ENCODE results near the gene KCNK7.

The KCNK7 gene

DNA sequence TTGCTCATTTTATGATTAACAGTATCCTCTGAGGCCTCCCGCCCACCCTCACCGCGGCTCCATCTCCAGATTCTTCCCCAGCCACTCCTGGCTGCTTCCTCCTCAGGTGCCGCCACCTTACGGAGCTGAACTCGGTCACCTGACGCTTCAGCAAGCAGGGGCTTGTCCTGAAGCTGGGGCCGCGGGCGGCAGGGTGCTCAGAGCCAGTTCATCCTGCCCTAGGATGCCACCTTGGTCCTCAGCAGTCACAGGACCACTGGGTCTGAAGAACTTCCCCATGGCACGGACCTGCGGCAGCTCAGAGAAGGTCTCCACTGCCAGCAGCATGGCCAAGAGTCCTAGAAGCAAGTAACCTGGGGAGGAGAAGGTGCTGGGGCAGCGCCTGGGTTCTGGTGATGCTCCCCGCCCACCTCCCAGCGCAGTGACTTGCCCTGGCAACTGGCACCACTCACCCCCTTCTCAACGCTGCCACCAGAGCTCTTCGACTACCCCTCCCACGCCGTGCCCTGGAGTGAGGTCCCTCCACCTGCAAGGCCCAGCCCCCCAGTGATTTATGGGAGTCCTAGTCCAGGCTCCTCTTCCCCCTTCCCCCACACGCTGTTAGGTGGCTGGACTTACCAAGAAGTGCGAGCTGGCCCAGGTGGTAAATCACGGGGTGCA is 2.6 kb downstream of the KCNK7 start:
- Histone ChIP-seq H3K27ac (ENCODE audit: low read depth, low read length, severe bottlenecking) (no peak overlapping the region), H3K4me1 (ENCODE audit: control insufficient read depth, insufficient read depth, low read length, poor library complexity, severe bottlenecking) (peaks cover 8% of the 10 kb centered on the region), H3K9me3 (ENCODE audit: control insufficient read depth, low read length) (no peaks in the 10 kb centered on the region), H3K4me3 (ENCODE audit: extremely low read depth, insufficient read depth, low read length, poor library complexity, severe bottlenecking) (no peak overlapping the region), H3K36me3 (ENCODE audit: control insufficient read depth, insufficient read depth, low read length) (peaks cover 7% of the 10 kb centered on the region)
- WGBS, 2 experiments (ENCODE audit: insufficient coverage in 2 of 2) = 78 to 85% methylated on average over 18 to 21 of the region's 22 CpGs

DNA sequence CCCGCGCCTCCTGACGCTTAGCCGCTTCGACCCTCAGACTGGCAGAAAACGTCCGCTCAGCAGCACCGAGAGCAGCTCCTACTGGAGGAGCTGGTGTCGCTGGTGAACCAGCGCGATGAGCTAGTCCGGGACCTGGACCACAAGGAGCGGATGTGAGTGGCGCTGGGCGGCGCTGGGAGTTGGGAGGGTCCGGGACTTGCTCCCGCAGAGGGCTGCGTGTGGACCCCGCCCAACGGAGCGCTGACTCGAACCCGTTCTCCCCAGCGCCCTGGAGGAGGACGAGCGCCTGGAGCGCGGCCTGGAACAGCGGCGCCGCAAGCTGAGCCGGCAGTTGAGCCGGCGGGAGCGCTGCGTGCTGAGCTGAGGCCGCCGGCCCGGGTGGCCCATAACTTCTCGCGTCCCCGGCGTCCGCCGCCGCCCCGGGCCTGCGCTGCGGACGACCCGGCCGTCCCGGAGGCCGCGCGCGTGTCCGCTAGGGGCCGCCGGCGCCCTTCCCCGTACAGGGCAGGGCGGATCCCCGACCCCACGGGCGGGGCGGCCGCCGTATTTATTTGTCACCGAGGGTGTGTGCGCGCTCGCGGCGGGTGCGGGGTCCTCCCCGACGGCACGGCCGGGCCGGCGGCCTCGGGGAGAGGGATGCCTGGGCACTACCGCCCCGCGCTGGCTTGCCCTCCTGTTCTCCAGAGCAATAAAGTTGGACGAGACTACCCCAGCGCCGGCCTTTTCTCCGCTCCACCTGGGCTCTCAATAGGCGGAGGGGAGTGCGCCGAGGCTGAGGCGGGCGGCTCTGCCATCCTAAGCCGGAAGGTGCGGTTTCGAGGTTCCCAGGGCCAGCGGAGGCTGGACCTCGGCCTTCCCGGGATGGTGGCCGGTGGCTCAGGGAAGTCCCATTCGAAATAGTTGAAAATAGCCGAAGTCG is 3.4 kb downstream of the KCNK7 start:
- H3K36me3 ChIP-seq (ENCODE audit: control insufficient read depth, insufficient read depth, low read length) = no peaks in the 10 kb centered on the region
- no peaks in the 10 kb centered on the region for H3K9me3 ChIP-seq (ENCODE audit: control insufficient read depth, low read length)
- no peak overlapping the region for H3K27ac ChIP-seq (ENCODE audit: low read depth, low read length, severe bottlenecking)
- H3K4me3 ChIP-seq (ENCODE audit: extremely low read depth, insufficient read depth, low read length, poor library complexity, severe bottlenecking) = peak overlapping the region; percentile 30
- WGBS, 2 experiments (ENCODE audit: insufficient coverage in 2 of 2) = 8% methylated on average over 89 to 106 of the region's 106 CpGs
- H3K4me1 ChIP-seq (ENCODE audit: control insufficient read depth, insufficient read depth, low read length, poor library complexity, severe bottlenecking) = peaks cover 12% of the 10 kb centered on the region

DNA sequence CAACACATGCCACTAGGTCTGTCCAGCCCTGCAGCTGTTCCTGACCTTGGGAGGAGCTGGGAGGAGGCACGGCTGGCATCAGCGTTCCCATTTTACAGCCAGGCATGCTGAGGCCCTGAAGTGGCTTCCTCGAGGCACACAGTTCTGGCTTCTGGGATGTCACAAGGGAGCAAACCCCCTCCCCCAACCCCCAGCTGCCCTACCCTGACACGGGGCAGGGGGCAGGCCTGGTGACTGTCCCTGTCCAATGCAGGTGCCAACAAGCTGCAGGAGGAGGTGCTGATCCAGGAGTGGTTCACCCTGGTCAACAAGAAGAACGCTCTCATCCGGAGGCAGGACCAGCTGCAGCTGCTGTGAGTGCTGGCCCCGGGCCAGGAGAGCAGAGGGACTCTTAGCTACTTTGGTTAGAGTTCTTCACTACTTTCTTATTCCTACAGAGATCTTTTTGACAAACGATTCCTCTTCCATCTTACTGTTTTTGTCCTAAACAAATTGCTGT is 5.3 kb downstream of the KCNK7 start:
- Histone ChIP-seq H3K9me3 (ENCODE audit: control insufficient read depth, low read length) (no peaks in the 10 kb centered on the region), H3K27ac (ENCODE audit: low read depth, low read length, severe bottlenecking) (no peak overlapping the region), H3K4me3 (ENCODE audit: extremely low read depth, insufficient read depth, low read length, poor library complexity, severe bottlenecking) (no peak overlapping the region), H3K4me1 (ENCODE audit: control insufficient read depth, insufficient read depth, low read length, poor library complexity, severe bottlenecking) (peaks cover 12% of the 10 kb centered on the region), H3K36me3 (ENCODE audit: control insufficient read depth, insufficient read depth, low read length) (peaks cover 4% of the 10 kb centered on the region)
- WGBS, 2 experiments (ENCODE audit: insufficient coverage in 2 of 2) = 88 to 93% methylated on average over 5 to 8 of the region's 8 CpGs

DNA sequence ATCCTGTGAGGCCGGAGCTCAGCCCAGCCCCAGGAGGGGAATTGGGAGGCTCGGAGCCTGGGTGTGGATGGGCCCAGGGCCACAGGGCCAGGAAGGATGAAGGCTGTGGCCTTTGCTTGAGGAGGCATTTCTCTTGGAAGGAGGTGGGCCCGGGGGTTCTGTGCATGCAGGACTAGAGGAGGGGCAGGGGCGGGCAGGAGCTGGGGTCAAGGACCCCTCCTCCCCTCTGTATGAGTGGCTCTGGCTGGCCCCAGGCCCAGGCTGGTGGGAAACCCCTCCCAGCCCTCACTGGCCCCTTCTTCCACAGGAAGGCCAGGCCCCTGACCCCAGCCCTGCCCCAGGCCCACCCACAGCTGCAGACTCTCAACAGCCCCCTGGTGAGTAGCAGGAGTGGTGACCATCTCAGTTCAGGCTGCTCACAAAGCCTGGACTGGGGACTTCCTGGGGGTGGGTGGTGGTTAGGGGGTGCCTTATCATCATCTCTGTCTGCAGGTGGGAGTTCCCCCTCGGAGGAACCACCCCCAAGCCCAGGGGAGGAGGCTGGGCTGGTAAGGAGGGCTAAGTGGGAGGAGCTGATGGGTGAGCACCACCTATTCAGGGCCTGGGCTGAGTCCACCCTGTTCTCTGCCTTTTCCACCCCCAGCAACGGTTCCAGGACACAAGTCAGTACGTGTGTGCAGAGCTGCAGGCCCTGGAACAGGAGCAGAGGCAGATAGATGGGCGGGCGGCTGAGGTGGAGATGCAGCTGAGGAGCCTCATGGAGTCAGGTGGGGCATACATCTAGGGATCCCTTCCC is 6.0 kb downstream of the KCNK7 start:
- no peaks in the 10 kb centered on the region for H3K9me3 ChIP-seq (ENCODE audit: control insufficient read depth, low read length)
- H3K36me3 ChIP-seq (ENCODE audit: control insufficient read depth, insufficient read depth, low read length) = peaks cover 4% of the 10 kb centered on the region
- H3K4me1 ChIP-seq (ENCODE audit: control insufficient read depth, insufficient read depth, low read length, poor library complexity, severe bottlenecking) = peaks cover 12% of the 10 kb centered on the region
- no peak overlapping the region for H3K27ac ChIP-seq (ENCODE audit: low read depth, low read length, severe bottlenecking)
- no peak overlapping the region for H3K4me3 ChIP-seq (ENCODE audit: extremely low read depth, insufficient read depth, low read length, poor library complexity, severe bottlenecking)
- WGBS, 2 experiments (ENCODE audit: insufficient coverage in 2 of 2) = 83 to 85% methylated on average over 6 of the region's 9 CpGs

DNA sequence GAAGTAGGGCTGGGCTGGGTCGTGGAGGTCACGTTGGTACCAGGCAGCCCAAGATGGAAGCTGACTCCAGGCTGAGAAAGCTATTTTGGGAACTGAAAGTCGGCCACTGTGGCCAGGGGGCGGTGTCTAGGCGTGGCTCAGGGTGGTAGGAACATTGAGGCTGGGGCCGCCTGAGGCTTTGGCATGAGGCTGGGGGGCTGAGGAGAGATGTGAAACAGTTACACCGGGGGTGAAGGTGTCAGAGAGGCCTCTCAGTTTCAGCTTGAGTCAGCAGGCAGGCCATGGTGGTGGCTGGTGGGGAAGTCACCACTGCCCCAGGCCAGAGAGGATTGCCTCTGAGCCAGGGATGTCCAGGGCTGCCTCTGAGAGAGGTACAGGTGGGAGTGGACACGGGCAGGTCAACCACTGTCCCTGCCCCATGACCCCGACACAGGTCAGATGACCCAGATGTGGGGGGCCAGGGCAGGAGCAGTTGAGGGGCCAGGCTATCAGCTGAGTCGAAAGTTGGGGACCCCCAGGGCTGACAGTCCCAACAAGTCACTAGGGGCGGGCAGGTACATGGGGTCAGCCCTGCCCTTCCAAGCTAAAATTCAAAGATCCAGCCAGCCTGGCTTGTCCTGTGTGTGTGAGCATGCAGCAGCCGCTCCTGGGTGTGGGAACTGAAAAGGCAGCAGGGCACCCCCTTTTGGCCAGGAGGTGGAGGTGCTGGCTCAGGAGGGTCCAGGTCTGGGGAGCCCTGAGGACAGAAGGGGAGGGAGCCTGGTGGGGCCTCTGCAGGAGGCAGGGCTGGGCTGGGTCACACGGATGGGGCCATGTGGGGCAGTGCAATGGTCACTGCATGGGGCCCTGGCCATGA is 7.2 kb downstream of the KCNK7 start:
- H3K4me3 ChIP-seq (ENCODE audit: extremely low read depth, insufficient read depth, low read length, poor library complexity, severe bottlenecking) = no peak overlapping the region
- no peak overlapping the region for H3K27ac ChIP-seq (ENCODE audit: low read depth, low read length, severe bottlenecking)
- WGBS, 2 experiments (ENCODE audit: insufficient coverage in 2 of 2) = 72 to 78% methylated on average over 13 of the region's 13 CpGs

DNA sequence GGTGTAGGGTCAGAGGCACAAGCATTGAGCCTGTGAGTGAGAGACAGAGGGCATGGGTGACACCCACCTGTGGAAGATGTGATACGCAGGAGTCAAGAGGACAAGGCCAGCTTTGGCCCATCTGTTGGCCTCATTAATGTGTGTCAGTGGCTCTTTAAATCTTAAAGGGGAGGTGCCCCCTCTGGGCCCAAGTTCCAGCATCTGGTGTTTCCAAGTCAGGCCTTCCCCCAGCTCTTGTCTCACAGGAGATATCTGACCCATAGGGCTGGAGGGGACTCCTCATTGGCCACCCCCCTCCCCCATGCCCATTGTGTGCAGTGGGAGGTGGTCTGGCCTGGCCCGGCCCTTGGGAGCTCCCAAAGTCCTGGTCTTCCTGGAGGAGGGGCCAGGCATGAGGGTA is 8.9 kb downstream of the KCNK7 start:
- H3K36me3 ChIP-seq (ENCODE audit: control insufficient read depth, insufficient read depth, low read length) = peaks cover 8% of the 10 kb centered on the region
- no peak overlapping the region for H3K27ac ChIP-seq (ENCODE audit: low read depth, low read length, severe bottlenecking)
- H3K9me3 ChIP-seq (ENCODE audit: control insufficient read depth, low read length) = no peaks in the 10 kb centered on the region
- 79 to 83% methylated on average over 1 to 2 of the region's 2 CpGs for WGBS, 2 experiments (ENCODE audit: insufficient coverage in 2 of 2)
- no peak overlapping the region for H3K4me3 ChIP-seq (ENCODE audit: extremely low read depth, insufficient read depth, low read length, poor library complexity, severe bottlenecking)
- H3K4me1 ChIP-seq (ENCODE audit: control insufficient read depth, insufficient read depth, low read length, poor library complexity, severe bottlenecking) = peaks cover 12% of the 10 kb centered on the region

More for the DNA sequence above, 7.2 kb downstream of the KCNK7 start:
- Histone ChIP-seq H3K36me3 (ENCODE audit: control insufficient read depth, insufficient read depth, low read length) (peaks cover 4% of the 10 kb centered on the region), H3K9me3 (ENCODE audit: control insufficient read depth, low read length) (no peaks in the 10 kb centered on the region), H3K4me1 (ENCODE audit: control insufficient read depth, insufficient read depth, low read length, poor library complexity, severe bottlenecking) (peaks cover 12% of the 10 kb centered on the region)

DNA sequence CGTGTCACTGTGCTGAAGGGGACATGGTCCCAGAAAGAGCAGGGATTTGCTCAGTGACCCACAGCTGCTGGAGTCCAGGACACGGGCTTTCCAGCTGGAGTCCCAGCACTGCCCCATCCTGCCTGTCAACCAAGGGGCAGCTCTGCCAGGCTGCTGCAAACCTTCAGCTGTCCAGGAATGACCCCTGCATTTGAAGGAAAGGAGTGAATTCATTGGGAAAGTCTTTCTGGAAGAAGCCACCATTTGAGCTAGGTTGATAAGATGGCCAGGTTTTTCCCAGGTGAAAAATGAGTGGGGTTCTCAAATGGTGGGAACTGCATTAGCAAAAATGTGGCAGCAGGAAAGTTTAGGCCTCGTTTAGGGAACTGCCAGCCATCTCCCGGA is 9.4 kb downstream of the KCNK7 start:
- no peak overlapping the region for H3K27ac ChIP-seq (ENCODE audit: low read depth, low read length, severe bottlenecking)
- H3K9me3 ChIP-seq (ENCODE audit: control insufficient read depth, low read length) = no peaks in the 10 kb centered on the region
- peaks cover 12% of the 10 kb centered on the region for H3K4me1 ChIP-seq (ENCODE audit: control insufficient read depth, insufficient read depth, low read length, poor library complexity, severe bottlenecking)
- 88 to 95% methylated on average over 4 of the region's 4 CpGs for WGBS, 2 experiments (ENCODE audit: insufficient coverage in 2 of 2)
- H3K36me3 ChIP-seq (ENCODE audit: control insufficient read depth, insufficient read depth, low read length) = peaks cover 10% of the 10 kb centered on the region
- H3K4me3 ChIP-seq (ENCODE audit: extremely low read depth, insufficient read depth, low read length, poor library complexity, severe bottlenecking) = no peak overlapping the region

DNA sequence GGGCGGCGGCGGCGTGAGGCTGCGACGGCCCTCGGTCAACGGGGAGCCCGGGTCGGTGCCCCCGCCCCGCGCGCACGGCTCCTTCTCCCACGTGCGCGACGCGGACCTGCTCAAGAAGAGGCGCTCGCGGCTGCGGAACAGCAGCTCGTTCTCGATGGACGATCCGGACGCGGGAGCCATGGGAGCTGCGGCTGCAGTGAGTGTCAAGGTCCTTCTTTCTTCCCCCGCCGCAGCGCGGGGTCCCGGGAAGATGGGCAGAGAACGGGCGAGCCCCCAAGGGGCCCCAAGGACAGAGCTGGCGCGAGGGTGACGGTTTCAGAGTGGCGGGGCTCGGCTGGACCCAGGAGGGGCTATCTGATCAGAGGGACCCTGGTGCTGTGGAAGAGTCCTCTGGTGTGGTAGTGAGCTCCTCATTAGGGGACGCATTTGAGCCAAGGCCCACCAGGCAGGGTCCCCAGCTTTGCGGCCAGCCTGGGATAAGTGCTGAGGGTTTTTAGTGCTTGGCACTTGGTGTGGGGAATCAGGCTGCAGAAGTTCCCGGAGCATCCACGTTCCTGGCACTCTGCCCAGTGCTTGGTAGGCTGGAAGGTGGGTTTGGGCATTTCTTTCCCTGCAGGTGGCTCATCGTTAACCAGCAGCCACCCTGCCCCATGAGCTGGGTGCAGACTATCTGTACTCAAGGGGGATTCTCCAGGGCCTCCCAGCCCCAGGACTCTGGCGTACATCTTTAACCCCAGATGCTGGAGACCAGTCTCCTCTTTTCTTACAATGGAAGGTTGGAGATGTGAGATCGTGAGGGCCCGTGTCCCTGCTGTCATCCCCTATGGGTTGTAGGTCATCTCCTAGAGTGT is 10.0 kb downstream of the KCNK7 start:
- WGBS, 2 experiments (ENCODE audit: insufficient coverage in 2 of 2) = 64 to 65% methylated on average over 43 to 48 of the region's 51 CpGs
- Histone ChIP-seq H3K9me3 (ENCODE audit: control insufficient read depth, low read length) (no peaks in the 10 kb centered on the region), H3K4me1 (ENCODE audit: control insufficient read depth, insufficient read depth, low read length, poor library complexity, severe bottlenecking) (peaks cover 12% of the 10 kb centered on the region), H3K27ac (ENCODE audit: low read depth, low read length, severe bottlenecking) (no peak overlapping the region), H3K4me3 (ENCODE audit: extremely low read depth, insufficient read depth, low read length, poor library complexity, severe bottlenecking) (no peak overlapping the region), H3K36me3 (ENCODE audit: control insufficient read depth, insufficient read depth, low read length) (peaks cover 14% of the 10 kb centered on the region)

DNA sequence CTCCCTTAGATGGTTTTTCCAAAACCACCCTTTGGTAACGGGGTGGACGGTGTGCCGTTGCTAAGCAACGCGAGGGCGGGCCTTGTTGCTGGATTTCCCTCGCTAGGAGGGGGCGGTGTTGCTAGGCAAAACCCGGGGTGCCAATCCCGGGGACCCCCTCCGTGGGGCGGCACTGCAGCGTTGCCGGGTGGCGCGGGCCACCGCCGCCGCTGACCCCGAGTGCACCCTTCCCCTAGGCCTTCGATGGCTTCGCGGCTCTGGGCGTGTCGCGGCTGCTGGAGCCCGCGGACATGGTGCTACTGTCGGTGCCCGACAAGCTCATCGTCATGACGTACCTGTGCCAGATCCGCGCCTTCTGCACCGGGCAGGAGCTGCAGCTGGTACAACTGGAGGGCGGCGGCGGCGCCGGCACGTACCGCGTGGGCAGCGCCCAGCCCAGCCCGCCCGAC is 10.9 kb downstream of the KCNK7 start:
- H3K36me3 ChIP-seq (ENCODE audit: control insufficient read depth, insufficient read depth, low read length) = peaks cover 14% of the 10 kb centered on the region
- peaks cover 12% of the 10 kb centered on the region for H3K4me1 ChIP-seq (ENCODE audit: control insufficient read depth, insufficient read depth, low read length, poor library complexity, severe bottlenecking)
- H3K4me3 ChIP-seq (ENCODE audit: extremely low read depth, insufficient read depth, low read length, poor library complexity, severe bottlenecking) = no peak overlapping the region
- no peaks in the 10 kb centered on the region for H3K9me3 ChIP-seq (ENCODE audit: control insufficient read depth, low read length)
- H3K27ac ChIP-seq (ENCODE audit: low read depth, low read length, severe bottlenecking) = no peak overlapping the region
- 33 to 48% methylated on average over 35 of the region's 46 CpGs for WGBS, 2 experiments (ENCODE audit: insufficient coverage in 2 of 2)
